Hematopoietic multipotent progenitor cell treated with erythropoietin and hydrocortisone succinate and interleukin-3 and kit ligand, for 4 days (in vitro differentiated cells): Measurements from ENCODE around the gene SERTM1.

Source experiments
- DNase-seq: peaks from one replicate; pipeline ENCODE4 v3.0.0-alpha.2; 2015

Gene SERTM1

DNA sequence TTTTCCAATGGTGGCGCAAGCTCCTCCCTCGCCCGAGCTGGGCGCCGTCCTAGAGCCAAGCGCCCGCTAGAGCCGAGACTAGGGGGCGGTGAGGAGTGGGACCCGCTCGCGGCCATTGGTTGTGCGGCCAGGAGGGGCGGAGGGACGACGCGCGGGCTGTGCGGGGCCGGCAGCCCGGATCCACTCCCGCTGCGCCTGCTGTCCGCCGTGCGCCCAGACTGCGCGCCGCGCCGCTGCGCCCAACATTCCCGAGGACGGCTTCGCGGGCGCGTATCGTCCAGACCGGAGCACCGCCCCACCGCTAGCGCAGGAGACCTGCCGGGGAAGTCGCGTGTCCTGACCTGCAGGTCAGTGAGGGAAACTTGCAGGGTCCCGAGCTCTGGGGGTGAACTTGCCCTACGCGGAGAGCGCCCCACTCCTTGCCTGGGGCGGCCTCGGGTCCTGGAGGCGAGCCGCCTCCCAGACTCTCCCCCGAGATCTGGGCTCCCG, at the start of gene SERTM1:
Gene SERTM1, plus strand, starts transcription at position 183 of the 489 bp plus-strand sequence. CDS start 21,059 bp downstream, outside the sequence.
- DNase-seq = peak; percentile 59

DNA sequence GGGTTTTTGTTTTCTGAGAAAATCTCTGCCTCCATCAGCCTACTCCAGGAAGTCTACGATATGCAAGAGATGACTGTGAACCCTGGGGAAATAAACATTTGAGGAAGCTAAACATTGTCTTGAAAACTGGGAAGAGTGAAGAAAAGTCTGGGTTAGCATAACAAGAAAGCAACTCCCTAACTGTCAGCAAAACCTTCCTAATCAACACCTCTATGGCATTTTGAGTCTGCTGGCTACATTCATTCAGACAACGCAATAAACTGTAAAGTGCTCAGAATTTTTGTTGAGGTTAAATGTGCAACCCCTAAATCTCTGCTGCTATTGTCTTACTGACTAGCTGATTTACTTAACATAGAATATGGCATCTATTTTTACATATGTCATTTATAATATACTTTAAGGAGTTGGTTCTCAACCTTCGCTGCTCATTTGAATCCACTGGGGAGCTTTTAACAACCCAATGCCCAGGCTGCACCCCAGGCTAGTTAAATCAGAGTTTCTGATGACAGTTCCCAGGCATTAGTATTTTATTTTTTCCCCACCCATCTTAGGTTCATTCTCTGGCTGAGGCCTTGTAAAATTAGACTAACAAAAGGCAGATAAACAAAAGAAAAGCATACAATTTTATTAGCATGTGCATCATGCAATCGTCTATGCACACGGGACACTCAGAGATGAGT, 45.3 kb upstream of the SERTM1 start:
- DNase-seq = no peak

DNA sequence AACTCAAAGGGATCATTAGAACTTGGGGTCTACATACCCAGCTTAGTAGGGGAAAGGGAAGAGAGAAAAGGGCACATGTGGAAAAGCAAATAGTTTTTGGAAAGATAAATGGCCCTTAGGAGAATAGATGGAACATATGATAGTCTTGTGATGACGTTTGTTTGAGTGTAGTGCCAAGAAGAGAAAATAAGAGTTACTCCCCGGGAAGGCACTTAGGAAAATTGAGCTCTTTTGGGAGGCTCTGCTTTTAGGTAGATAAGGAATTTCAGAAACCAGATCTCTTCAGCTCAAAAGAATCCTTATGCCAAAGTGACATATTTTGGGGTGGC, 44.8 kb upstream of the SERTM1 start:
- no peak for DNase-seq

DNA sequence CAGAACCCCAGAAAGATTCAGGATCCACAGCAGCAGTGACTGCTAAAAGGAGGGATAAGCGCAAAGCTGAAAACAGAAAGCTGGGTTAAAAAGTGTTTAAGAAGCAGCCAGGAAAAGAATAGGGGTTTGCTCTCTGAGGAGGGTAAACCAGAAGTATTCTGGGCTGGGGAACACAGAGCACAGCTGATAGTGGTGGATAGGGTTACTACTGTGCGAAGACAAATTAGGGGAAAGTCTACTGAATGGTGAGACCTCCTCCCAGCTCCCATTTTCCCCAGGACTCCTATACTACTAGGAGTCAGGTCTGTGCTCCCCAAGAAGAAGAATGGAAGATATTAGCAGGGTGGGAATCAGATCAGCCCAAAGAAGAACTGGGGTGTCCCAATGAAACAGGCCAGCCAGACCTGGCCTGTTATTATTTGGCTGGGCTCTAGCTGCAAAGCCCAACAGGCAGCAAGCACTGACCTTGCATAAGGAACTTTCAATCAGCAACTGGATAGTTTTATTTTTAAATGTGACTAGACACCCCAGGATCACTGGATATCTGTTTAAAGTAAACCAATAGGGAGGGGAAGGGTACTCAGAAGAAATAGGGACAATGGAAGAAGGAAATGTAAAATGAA, 43.5 kb upstream of the SERTM1 start:
- DNase-seq = no peak

DNA sequence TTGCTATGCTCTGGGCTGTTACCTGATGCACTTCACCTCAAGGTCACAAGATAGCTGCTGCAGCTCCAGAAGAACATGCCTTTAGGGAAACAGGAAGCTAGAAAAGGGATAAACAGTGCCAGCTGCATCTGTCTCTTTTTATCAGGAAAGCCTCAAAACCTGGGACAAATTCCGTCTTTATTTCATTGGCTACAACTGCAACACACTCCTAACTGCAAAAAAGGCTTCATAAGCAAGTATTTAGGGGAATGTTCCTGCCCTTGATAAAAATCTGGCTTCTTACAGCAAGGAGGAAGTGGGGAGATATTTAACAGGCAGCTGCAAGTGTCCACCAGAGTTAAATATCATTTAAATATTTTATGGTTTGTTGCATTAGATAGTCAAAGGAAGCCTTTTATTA, 34.2 kb upstream of the SERTM1 start:
- DNase-seq = peak; percentile 43

DNA sequence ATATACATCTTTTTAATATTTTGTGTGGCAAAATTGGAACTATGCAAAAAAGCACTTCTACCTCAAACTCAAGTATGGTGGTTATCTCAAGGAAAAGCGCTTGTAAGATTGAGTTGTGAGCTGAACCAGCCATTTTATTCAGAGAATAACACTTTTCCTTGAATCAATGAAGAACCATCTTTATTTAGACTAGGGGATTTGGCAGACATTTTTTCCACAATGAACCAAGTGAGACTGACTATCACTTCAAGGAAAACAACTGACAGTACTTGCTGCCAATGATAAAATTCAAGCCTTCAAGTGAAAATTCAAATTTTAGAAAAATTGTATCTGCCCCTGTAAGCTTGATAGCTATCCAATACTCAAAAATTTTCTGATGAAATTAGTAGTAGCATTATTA, 23.2 kb upstream of the SERTM1 start:
- no peak for DNase-seq

DNA sequence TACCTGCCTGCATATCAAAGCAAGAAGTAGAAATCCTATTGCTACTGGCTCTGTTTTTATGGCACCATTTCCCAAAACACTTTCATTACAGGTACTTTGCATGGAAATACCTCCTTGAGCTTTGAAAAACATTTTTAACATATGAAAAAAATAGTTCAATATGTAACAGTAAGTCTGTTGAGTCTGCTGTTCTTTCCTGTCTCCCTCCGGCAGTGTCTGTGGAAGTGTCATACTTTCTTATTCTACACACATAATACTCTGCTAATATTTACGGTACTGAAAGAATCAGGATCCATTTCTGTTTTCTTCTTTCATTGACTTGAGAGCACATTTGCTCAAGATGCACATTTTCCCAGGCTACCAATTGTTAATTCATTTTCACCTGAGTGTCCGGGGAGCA, 8.2 kb upstream of the SERTM1 start:
- no peak for DNase-seq

DNA sequence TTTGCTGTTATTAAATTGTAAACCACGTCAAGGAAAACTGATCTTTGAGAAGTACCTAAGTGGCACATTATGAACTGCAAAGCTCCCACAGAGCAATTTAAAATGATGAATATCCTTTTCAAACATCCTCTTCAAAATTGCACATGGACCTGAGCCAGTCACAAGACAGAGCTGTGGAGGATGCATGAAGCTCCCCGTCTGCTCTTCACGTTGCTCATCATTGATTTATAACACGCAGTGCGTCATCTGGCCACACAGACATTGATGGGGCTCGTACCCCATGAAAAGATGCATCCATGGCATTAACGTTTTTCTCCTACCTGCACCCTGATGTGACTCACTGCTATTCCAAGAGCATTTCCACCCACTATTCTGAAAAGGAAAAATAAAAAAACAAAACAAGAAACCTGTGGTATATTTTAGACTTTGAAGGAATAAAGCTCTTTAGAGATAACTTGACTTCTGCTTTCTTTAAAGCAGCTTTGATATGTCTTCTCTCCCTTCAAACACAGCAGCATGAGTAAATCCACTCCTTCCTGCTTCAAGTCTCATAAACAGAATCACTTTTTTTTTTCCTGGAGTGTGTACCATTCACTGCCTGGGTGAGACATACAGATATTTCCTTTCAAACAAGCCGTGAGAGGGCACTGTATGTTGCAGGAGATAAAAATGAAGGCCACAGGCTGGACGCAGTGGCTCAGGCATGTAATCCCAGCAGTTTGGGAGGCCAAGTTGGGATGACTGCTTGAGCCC, 7.2 kb upstream of the SERTM1 start:
- peak; percentile 33 for DNase-seq

DNA sequence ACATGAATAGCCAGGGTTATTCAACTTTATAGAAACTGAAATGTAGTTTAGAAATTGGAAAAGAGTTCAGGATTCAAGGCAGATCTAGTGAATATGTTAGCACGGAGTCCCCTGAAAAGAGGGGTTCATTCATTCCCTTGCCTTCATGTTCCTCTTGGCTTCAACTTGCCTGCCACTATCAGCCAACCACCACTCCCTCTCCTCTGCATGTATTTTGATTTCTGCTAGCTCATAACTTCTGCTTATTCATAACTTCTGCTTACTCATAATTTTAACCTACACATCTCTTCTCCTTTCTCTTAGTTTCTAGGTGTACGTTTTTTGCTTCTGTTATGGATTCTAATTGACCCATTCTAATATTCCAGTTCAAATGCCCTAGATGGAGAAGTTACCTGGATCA, 5.5 kb upstream of the SERTM1 start:
- DNase-seq = peak; percentile 55

DNA sequence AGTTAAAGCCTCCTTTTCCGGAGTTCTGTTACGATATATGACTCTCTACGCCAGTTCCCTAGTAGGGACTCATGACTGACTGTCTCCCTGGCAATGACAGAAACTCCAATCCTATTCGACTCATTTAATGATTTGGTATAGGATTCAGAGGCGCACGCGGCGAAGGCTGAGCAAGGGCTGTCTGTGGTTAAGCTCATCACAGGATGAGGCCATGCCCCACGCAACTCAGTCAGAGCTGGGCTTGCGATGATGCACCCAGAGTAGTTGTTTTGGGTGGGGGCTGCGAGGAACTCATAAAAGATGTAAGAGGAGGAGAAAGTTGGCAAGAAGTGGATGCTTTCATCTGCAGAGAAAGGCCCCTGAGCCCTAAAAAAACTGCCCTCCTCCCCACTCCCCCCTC, 468 bp upstream of the SERTM1 start:
- no peak for DNase-seq

DNA sequence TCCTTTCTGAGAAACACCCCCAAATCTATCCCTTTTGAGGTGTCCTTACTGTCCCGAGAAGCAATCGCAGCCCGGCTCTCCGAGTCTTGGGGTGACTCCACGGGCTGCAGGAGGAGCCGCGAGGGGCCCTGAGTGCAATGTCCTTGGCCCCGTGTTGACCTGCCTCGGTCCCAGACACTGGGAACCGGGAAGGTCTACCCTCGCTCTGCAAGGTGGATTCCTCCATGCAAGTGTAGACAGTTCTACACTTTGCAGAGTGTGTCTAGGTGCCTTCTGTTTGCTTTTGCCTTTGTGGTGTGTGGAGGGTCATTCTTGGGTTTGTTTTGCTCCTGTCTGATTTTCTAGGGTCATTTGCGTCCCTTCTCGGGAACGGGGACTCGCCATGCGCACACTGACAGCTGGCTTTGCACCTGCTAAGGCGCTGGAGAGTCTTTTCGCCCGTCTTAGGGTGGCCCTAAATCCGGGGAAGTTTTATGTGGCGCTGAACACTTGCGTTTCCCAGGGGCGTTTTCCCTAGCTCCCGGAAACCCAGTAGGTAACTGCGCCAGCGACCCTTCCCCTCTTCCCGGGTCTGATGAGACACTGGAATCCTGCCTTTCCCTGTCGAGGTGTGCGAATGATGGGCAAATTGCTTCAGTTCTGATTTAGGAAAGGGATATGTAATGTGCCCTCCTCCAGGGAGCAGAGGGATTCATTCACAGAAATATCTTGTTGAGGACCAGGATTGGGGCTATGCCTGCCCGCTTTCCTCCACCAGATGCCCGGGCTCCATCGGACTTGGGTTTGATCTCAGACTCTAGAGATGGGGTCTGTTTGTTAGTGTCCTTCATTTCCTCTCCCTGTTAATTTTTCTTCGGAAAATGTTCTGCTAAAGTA, 755 bp downstream of the SERTM1 start:
- peak; percentile 5 for DNase-seq

DNA sequence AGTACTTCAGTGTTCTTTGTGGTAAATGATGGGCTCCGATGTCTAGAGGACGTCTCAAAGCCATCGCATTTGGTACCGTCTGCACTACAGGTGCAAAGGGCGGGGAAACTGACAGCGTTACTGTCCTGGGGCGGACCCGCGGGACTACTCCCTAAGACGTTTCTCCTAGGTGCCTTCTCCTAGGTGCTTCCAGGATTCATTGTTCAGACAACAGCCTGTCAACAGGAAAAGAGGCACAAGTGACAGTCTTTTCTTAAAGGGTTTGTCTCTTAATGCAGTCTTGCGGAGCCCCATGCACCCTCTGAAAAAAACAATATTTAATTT, 1.4 kb downstream of the SERTM1 start:
- no peak for DNase-seq

DNA sequence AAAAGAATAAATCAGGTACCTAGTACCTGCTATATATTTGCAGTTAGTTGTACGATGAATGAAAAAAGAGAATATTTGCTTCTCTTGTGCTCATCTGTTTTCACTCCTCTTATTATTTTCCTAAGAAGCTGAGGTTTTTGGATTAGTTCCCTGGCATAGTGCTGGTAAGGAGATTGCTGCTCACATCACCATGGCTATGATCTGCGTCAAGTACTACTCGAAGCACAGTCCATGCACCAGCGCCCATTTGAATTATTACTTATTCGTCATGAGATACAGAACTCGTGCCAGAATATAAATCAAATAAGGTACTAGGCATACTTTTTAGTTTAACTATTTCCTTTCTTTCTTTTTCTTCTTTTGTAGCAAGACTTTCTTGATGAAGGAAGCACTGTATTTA, 7.1 kb downstream of the SERTM1 start:
- DNase-seq = no peak

DNA sequence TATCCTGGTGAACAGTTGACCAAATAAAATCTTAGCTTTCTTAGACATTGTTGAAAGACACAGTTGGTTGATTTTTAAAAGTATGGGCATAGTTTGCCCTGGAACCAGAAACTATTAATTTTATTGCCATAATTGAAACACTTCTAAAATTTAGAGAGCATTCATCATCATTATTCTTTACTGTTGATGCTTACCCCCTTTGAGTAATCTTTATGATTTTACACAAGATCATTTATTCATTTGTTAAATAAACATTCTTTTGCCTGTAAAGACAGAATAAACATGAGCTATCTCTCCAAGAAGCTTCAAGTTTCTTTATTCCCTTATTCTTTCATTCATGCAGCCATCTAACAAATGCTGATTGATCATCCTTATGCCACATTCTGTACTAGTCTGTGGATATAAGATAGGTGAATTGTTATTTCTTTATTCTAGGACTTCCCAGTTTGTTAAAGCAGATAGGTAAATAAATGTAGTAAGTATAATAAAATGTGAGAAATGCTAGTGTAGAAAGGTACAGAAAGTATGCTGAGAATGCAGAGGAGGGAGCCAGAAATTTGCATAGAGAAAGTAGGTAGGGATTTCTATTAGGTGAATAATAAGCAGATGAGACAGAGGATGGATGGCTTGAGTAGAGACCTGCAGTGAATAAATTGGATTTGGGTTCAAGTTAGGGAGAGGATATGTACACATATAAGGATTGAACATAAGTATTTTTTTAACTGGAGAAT, 8.2 kb downstream of the SERTM1 start:
- no peak for DNase-seq

DNA sequence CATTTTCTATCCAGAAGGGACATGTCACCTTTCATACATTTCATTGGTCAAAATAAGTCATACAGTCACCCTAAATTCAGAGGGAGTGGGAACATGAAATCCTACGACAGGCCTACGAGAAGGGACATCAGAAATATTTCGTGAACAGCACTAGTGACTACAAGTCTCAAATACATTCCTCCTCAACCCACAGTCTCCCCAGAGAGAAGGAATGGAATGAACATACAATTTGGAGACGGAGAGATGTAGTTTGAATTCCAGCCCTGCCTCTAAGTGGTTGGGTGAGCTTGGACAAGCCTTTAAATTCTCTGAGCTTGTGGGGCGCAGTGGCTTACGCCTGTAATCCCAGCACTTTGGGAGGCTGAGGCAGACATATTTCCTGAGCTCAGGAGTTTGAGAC, 9.9 kb downstream of the SERTM1 start:
- no peak for DNase-seq

DNA sequence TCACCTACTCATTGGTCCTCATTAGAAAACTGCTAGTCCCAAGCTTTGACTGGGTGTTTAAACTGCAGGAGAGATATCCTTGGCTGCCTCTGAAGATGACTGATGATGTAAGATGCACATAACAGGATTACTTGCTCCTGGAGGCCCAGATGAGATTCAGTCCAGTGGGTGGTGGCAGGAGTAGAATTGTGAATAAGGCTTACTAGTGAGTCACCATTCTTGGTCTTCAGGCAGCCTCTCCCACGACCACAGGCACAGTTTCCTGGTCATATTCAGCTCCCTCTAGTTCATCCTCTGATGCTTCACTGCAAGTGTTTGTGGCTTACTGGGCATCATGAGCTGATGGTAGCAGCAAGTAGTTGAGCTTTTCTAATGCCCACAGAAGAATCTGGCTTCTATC, 12.1 kb downstream of the SERTM1 start:
- DNase-seq = no peak

DNA sequence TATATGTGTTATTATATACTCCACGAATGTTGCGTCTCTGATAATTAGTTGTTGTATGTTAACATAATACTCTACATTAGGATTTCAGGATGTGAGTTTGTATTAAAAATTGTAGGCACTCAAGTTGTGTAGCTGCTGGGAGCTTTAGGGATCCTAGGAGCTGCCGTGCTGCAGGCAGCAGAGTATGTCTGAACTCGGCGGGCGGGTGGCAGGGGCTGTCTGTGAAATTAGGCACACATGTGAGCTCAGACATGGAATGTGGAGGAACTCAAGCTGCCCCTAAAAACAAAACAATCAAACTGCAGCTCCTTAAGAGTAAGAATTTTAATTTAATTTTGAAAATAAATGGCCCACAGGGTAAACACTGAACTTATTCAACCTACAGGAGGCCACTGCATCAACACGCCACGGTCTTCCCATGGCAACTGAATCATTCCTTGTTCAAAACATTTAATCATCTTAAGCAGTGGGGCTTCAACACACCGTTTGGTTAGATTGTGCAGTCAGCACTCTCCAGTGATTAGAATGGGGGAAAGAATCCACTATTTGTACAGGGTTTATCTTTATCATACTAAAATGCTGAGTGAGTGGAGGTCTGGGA, 22.7 kb downstream of the SERTM1 start:
- DNase-seq = no peak

DNA sequence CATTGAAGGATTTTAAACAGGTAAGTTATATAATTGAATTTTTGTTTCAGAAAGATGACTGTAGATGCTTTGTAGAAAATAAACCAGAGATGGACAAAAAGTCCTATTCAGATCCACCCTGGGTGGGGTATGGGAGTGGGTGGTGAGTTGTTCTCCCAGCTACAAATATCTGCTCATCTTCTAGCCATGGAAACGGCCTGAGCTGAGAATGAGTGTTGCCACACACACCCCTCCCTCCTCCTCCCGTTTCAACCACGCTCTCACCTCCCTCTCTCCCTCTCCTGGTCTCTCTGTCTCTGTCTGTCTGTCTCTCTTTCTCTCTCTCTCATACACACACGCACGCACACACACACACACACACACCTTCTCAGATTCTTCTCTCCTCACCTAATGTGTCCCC, 26.4 kb downstream of the SERTM1 start:
- DNase-seq = no peak

DNA sequence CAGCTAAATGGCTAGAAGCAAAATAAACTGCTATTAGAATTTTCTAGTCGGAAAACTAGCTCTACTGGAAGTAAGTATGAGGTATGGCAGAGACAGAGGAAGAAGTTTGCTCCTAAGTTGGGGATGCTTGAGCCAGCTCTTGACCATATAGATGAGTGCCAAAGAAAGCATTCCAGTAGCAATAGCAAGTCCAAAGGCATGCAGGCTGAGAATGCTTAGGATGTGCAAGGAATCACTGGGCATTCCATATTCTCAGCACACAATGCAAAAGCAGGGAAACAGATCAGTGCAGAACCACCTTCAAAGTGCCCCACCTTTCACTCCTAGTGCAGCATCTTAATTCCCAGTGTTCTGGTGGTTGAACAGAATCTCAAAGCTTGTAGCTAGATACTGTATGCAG, 32.9 kb downstream of the SERTM1 start:
- DNase-seq = no peak

DNA sequence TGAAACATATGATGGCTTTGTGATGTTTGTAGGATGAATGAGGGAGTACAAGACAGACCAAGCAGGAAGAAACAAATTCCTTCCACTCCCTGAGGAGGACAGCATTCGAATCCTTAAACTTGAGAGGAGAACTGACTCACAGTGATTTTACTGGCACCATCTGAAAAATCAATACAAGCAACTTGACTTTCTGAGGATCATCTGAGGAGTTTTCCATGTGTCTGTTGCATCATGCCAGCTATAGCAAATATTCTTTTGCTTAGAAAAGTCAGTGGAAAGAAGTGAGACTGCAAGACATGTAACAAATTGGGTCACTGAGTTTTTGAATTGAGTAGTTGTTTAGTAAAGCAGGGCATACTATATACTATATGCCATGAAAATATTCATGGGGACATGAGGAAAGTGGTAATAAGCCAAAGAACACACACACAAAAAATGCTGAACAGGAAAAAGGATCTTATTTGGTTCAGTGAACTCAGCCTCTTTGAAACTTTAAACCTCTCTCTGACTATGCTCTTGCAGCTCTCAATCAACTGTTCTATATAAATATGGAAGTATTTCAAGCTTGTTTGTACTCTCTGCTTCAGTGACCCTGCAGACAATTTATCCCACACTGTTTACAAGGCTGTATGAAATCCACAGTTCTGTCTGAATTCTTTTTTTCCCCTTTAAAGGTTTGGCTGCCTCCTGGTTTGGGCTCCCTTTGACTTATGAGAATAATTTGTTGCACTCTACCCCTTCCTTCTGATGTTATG, 35.5 kb downstream of the SERTM1 start:
- no peak for DNase-seq

DNA sequence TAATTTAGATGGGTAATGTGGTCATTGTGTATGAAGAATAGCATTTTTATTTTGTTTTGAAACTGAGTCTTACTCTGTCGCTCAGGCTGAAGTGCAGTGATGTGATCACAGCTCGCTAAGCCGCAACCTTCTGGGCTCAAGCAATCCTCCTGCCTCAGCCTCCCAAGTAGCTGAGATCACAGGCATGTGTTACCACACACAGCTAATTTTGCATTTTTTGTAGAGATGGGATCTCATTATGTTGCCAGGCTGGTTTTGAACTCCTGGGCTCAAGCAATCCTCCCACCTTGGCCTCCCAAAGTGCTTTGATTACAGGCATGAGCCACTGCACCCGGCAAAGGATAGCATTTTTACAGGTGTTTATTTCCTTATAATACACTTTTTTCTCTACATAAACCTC, 36.6 kb downstream of the SERTM1 start:
- no peak for DNase-seq
